ENCODE measurements around the gene CCT6A.
A peak's percentile ranks its signal among the peaks of the same experiment; 100 is the strongest.
"Not testable (repeated sequence)": the region's sequence is repeated elsewhere in the genome, so short reads cannot be mapped to it uniquely, and the experiment has no call there.

The CCT6A gene

DNA sequence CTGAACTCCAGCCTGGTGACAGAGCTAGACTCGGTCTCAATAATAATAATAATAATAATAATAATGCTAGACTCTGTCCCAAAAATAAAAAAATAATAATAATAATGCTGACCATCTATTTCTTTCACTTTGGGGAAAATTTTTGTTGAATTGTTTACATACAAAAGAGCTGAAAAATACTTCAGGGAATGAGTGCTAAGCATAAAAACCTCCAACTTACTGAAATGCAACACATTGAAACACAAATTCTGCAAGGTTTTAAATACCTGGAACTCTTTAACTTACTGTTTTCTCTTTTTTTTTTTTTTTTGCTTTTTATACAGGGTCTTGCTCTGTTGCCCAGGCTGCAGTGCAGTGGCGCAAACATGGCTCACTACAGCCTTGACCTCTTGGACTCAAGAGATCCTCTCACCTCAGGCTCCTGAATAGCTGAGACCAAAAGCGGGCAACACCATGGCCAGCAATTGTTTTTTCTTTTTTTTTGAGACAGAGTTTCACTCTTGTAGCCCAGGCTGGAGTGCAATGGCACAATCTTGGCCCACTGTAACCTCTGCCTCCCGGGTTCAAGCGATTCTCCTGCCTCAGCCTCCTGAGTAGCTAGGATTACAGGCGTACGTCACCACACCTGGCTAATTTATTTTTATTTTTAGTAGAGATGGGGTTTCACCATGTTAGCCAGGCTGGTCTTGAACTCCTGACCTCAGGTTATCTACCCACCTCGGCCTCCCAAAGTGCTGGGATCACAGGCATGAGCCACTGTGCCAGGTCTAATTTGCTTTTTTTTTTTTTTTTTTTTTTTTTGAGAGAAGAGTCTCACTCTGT, 46.8 kb downstream of the CCT6A start:
- not testable (repeated sequence) for DNase-seq (ENCODE audit: low read depth)

DNA sequence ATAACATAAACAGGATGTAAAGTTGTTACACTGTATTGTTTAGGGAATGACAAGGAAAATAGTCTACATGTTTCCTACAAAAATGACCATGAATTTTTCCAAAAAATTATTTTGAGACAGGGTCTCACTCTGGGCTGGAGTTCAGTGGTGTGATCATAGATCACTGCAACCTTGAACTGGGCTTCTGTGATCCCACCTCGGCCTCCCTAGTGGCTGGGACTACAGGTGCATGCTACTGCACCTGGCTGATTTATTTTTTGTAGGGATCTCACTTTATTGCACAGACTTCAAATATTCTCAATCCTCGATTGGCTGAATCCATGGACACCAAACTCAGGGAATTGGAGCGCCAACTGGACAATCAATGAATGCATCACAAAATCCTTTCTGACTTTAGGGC, 48.1 kb downstream of the CCT6A start:
- DNase-seq (ENCODE audit: low read depth): no peak

DNA sequence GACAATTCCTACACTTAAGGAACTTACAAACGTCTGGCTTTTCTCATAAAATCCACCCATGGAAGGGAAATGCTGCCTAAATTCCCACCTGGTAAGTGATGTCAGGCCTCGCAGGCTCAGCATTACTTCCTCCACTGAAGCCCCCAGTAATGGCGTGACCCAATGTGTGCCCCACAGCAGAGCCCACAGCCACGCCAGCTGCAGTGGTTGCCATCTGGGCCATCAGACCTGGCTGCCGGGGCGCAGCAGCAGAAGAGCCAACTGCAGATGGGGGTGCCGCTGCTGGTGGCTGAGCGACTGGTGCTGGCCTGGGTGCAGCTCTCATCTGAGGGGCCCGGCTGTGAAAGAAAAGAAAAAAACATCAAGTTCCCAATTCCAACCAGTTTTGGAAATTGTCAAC, 52.6 kb downstream of the CCT6A start:
- DNase-seq (ENCODE audit: low read depth): not testable (repeated sequence)

DNA sequence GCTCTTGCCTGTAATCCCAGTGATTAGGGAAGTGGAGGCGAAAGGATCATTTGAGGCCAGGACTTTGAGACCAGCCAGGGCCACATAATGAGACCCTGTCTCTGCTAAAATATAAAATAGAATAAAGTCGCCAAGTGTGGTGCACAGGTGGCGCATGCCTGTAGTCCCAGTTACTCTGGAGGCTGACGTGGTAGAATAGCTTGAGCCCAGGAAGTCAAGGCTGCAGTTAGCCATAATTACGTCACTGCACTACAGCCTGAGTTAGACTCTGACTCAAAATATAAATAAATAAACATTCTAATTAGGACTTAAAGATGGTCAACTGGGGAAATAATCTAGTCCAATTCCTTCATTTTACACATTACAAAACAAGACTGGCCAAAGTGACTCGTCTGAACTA, 53.9 kb downstream of the CCT6A start:
- DNase-seq (ENCODE audit: low read depth): no peak

DNA sequence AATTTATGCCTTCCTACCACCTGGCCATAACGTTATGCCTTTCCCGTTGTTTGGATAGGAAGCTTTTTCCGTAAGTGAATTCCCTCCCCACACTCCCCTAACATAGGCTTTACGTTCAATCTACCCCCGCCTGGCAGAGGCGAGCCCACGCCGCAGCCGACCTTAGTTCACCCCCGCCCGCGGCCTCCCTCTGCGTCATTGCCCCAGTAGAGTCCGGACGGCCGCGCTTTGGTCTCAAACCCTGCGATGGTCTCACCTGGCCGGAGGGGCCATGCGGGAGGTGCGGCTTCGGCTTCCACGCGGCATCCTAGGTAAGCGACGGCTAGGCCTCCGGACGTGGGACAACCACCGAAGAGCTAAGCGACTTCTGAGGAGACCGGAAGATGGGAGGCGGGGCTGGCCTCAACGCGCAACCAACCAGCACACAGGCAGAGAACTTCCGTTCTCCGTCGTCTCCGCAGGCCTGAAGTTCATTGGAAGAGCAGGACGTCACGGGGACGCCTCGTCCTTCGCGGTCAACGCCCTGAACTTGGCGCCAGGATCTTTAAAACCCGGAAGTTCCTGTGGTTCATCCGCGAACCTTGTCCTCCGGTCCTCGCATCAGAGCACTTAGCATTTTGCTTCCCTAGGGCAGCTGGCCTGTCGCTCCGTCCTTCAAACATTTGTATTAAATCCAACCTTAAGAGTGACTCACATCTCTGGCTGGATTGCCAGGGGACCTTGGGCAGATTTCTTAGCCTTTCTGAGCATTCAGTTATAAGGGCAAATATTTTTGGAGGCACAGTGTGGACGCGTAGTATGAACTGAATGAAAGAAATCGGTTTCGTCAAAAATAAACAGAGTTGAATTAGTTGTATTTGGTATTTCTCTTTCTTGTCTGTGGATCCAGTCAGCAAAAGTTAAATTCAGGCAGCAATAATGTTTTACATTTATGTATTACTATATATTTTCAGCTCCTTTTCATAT, 54.8 kb downstream of the CCT6A start, which contains the start of gene CHCHD2:
CHCHD2 (minus strand) TSS at position 369 of the 966 bp plus-strand sequence; CDS start at position 306, 63 bp downstream.
- peak; percentile 74 for DNase-seq (ENCODE audit: low read depth)

DNA sequence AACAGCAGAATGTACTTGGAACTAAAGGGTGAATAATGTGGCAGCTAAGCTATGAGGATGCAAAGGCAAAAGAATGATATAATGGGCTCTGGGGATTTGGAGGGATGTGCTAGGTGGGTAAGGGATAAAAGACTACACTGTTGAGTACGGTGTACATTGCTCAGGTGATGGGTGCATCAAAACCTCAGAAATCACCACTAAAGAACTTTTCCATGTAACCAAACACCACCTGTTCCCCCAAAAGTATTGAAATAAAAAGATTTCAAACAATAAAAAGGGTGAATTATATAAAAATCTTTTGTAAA, 56.3 kb downstream of the CCT6A start:
- no peak for DNase-seq (ENCODE audit: low read depth)

DNA sequence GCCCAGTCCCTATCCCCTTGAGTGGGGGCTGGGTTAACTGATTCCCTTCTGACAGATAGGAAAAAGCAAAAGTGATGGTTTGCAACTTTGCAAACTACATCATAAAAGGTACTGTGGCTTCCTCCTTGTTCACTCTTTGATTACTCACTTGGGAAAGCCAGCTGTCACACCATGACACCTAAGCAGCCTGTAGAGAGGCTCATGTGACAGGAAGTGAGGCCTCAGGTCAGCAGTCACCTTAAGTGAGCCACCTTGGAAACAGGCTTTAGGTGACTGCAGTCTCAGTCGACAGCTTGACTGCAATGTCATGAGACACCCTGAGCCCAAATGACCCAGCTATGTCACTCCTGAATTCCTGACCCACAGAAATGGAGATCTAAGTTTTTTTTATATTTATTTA, 59.0 kb downstream of the CCT6A start:
- no peak for DNase-seq (ENCODE audit: low read depth)

DNA sequence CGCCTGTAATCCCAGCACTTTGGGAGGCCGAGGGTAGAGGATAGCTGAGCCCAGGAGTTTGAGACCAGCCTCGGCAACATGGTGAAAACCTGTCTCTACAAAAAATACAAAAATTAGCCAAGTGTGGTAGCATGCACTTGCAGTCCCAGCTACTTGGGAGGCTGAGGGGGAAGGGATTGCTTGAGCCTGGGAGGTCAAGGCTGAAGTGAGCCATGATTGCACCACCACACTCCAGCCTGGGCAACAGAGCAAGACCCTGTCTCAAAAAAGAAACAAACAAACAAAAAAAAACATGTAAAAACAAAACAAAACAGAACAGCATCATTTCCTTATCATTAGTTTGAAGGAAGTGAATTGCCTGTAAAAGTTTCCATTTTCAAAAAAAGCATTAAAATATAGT, 60.7 kb downstream of the CCT6A start:
- not testable (repeated sequence) for DNase-seq (ENCODE audit: low read depth)
